ENCODE measurements around the gene SLC6A7.

DNA sequence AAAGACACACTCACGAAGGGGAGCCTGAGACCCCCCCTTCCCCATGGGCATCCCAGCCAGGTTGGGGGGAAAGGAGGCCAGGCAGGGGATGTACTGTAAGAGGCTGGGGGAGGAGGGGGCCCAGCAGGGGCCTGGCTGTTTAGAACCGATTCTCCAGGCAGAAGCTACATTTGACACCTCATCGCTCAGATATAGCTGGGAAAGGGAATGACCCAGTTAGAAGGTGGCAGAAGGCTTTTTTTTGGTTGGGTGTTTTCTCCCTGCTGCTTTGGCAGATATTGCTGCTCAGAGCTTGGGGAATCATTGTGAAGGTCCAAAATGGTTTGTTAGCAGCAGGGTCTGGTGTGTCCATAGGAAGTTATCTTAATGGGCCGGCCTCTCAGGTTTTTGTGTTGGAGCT lies 17.3 kb upstream of the SLC6A7 start:
- TF ChIP-seq, protein P1, sequence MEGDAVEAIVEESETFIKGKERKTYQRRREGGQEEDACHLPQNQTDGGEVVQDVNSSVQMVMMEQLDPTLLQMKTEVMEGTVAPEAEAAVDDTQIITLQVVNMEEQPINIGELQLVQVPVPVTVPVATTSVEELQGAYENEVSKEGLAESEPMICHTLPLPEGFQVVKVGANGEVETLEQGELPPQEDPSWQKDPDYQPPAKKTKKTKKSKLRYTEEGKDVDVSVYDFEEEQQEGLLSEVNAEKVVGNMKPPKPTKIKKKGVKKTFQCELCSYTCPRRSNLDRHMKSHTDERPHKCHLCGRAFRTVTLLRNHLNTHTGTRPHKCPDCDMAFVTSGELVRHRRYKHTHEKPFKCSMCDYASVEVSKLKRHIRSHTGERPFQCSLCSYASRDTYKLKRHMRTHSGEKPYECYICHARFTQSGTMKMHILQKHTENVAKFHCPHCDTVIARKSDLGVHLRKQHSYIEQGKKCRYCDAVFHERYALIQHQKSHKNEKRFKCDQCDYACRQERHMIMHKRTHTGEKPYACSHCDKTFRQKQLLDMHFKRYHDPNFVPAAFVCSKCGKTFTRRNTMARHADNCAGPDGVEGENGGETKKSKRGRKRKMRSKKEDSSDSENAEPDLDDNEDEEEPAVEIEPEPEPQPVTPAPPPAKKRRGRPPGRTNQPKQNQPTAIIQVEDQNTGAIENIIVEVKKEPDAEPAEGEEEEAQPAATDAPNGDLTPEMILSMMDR (conservative IDR thresholded peaks at IDR 0.05 in 1 of 2, IDR thresholded peaks at IDR 0.05 in 1 of 2; ENCODE audit: extremely low read depth in 1 of 2, insufficient read depth in 1 of 2, low read depth in 1 of 2, low read length in 2 of 2): no peak
- TF ChIP-seq EZH2 (IDR thresholded peaks at IDR 0.05; ENCODE audit: borderline replicate concordance, low read length): no peak

Data from mammary epithelial cell (primary cell).